Skeletal muscle tissue (tissue), 4 donors: ENCODE results near the gene MYO3A. TPM values are rescaled to one million over a fixed set of nuclear protein-coding genes. Genes with fewer than 3 reads are reported as not detected.

Source experiments
- H3K27ac ChIP-seq: one replicate; pipeline ENCODE4 v1.7.0; 2013; ENCODE audit warnings: mild to moderate bottlenecking, low read depth, low read length, inconsistent platforms
- H3K27me3 ChIP-seq, 3 donors: one replicate each; pipeline ENCODE4 v1.7.0; 2013; ENCODE audit warnings: low read length in 3 of 3; ENCODE audit not compliant: control insufficient read depth in 3 of 3, insufficient read depth in 3 of 3
- H3K36me3 ChIP-seq, 3 donors: one replicate each; pipeline ENCODE4 v1.7.0; 2013; ENCODE audit warnings: low read length in 3 of 3; ENCODE audit not compliant: control insufficient read depth in 3 of 3, insufficient read depth in 3 of 3
- H3K4me1 ChIP-seq, 3 donors: one replicate each; pipeline ENCODE4 v1.7.0; 2013; ENCODE audit warnings: low read length in 3 of 3, mild to moderate bottlenecking in 3 of 3; ENCODE audit not compliant: control insufficient read depth in 3 of 3, insufficient read depth in 3 of 3
- H3K4me3 ChIP-seq, 3 donors: one replicate each; pipeline ENCODE4 v1.7.0; 2013; ENCODE audit warnings: low read length in 3 of 3
- H3K9ac ChIP-seq, 3 donors: one replicate each; pipeline ENCODE4 v1.7.0; 2013; ENCODE audit warnings: low read length in 3 of 3, mild to moderate bottlenecking in 3 of 3, moderate library complexity in 2 of 3, low read depth in 1 of 3
- H3K9me3 ChIP-seq, 3 donors: one replicate each; pipeline ENCODE4 v1.7.0; 2013; ENCODE audit warnings: low read length in 3 of 3; ENCODE audit not compliant: control insufficient read depth in 3 of 3
- total RNA-seq: library from RNA; depleted of rRNA; stranded (reverse); fragments of >200 nt; gene quantifications from one replicate; pipeline ENCODE4 v1.2.3, GENCODE V29; 2014
- donor health status: Osteomylitis.

Gene MYO3A
- total RNA-seq, 1 donor from 2014 or later = 1.0 TPM

- no peaks in the 10 kb centered on the region for H3K4me1 ChIP-seq
- H3K27me3 ChIP-seq = peaks cover 0 to 2% (median 0%) of the 10 kb centered on the region in 3 donors
- H3K9ac ChIP-seq = no peak overlapping the region
- no peaks in the 10 kb centered on the region for H3K36me3 ChIP-seq
- H3K9me3 ChIP-seq = no peaks in the 10 kb centered on the region
- no peak overlapping the region for H3K27ac ChIP-seq
- no peak overlapping the region for H3K4me3 ChIP-seq
Measured at GRCh38 chr10:26238378-26238777, 304.3 kb downstream of the MYO3A start.

GRCh38 chr10:26242706-26243350 is 308.8 kb downstream of the MYO3A start:
- no peak overlapping the region for H3K9ac ChIP-seq
- H3K27me3 ChIP-seq = peaks cover 0 to 2% (median 0%) of the 10 kb centered on the region in 3 donors
- H3K36me3 ChIP-seq = no peaks in the 10 kb centered on the region
- H3K4me3 ChIP-seq = no peak overlapping the region
- no peaks in the 10 kb centered on the region for H3K9me3 ChIP-seq
- H3K4me1 ChIP-seq = no peaks in the 10 kb centered on the region
- no peak overlapping the region for H3K27ac ChIP-seq

DNA sequence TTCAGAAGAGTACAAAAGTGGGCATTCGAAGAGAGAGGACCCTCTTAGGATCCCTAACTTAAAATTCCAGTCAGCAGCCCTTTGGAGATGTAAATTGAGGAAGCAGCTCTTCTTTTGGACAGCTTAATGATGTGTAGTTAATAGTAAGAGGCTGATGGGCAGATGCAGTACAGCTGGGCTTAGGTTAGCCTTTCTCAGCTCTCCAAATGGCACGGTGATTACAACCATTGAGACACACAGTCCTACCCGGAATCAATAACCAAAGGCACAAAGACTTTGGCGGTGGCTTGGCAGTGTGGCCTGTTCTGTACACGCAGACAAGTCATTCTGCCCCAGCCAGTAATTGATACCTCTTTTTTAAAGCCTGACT is 309.3 kb downstream of the MYO3A start:
- Histone ChIP-seq H3K27ac (no peak overlapping the region), H3K9me3 (no peaks in the 10 kb centered on the region), H3K36me3 (no peaks in the 10 kb centered on the region), H3K4me3 (no peak overlapping the region), H3K27me3 (peaks cover 0 to 2% (median 0%) of the 10 kb centered on the region in 3 donors), H3K9ac (no peak overlapping the region), H3K4me1 (no peaks in the 10 kb centered on the region)

- Histone ChIP-seq H3K4me1 (no peaks in the 10 kb centered on the region), H3K4me3 (no peak overlapping the region), H3K9ac (no peak overlapping the region), H3K27me3 (no peaks in the 10 kb centered on the region), H3K36me3 (no peaks in the 10 kb centered on the region), H3K27ac (no peak overlapping the region), H3K9me3 (peaks cover 0 to 1% (median 0%) of the 10 kb centered on the region in 3 donors)
Measured at GRCh38 chr10:26249681-26250080, 315.7 kb downstream of the MYO3A start.

DNA sequence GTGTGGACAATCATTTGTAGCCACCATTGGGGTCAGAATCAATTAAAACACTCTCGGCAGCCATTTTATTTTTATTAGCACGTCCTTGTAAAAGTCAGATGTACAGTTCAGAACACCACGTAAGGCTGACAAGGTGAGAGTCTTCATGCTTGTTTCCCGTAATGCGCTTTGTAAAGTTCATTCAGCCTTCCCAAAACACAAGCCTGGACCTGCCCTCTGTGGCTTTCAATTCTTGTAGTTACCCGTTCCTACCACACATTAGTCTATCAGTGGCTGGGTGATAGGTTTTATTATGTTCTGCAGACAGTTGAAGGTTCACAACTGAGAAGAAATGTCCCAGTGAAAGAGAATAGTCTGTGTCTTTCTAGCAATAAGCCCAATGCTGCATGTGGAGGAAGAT is 317.9 kb downstream of the MYO3A start:
- Histone ChIP-seq H3K27me3 (no peaks in the 10 kb centered on the region), H3K27ac (no peak overlapping the region), H3K9me3 (peaks cover 0 to 2% (median 0%) of the 10 kb centered on the region in 3 donors), H3K4me3 (no peak overlapping the region), H3K36me3 (no peaks in the 10 kb centered on the region), H3K4me1 (no peaks in the 10 kb centered on the region), H3K9ac (no peak overlapping the region)

GRCh38 chr10:26254616-26255015 is 320.6 kb downstream of the MYO3A start:
- no peak overlapping the region for H3K27ac ChIP-seq
- no peaks in the 10 kb centered on the region for H3K4me1 ChIP-seq
- H3K4me3 ChIP-seq = no peak overlapping the region
- H3K36me3 ChIP-seq = no peaks in the 10 kb centered on the region
- H3K27me3 ChIP-seq = no peaks in the 10 kb centered on the region
- no peak overlapping the region for H3K9ac ChIP-seq
- peaks cover 0 to 2% (median 0%) of the 10 kb centered on the region in 3 donors for H3K9me3 ChIP-seq

DNA sequence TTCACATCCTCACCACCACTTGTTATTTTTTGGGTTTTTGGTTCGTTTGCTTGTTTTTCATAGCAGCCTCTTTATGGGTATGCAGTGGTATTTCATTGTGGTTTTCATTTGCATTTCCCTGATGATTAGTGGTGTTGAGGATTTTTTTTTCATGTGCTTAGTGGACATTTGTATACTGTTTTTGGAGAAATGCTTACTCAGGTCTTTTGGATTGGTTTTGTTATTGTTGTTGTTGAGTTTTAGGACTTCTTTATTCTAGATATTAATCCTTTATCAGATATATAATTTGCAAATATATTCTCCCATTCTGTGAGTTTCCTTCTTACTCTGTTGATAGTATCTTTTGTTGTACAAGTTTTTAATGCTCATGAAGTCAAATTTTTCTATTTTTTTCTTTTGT is 325.3 kb downstream of the MYO3A start:
- no peak overlapping the region for H3K27ac ChIP-seq
- H3K4me3 ChIP-seq = no peak overlapping the region
- H3K36me3 ChIP-seq = no peaks in the 10 kb centered on the region
- H3K9ac ChIP-seq = no peak overlapping the region
- no peaks in the 10 kb centered on the region for H3K4me1 ChIP-seq
- peaks cover 0 to 2% (median 0%) of the 10 kb centered on the region in 3 donors for H3K9me3 ChIP-seq
- H3K27me3 ChIP-seq = no peaks in the 10 kb centered on the region
